ENCODE results near the gene RANBP17.
A peak's percentile ranks its signal among the peaks of the same experiment; 100 is the strongest.

RANBP17 gene

DNA sequence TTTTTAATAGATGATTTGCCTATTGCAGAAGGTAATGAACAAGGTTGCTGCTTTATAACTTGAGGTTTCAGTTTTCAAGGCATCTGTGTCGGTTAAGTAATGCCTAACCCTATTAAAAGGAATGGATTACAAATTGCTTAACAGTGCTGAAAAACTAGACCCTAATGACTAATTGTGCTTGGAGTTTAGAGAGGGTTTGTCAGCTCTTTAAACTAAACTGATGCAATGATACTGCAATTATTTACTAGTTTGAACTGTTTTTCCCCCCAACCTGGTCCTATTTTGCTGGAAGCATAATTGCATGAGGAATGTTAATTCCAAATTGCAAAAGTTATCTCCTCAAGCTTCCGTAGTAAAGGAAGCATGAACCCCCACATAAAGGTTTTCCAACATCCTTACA lies 407.9 kb downstream of the RANBP17 start:
- DNase-seq (ENCODE audit: low read depth) = no peak
- TF ChIP-seq, protein P1, sequence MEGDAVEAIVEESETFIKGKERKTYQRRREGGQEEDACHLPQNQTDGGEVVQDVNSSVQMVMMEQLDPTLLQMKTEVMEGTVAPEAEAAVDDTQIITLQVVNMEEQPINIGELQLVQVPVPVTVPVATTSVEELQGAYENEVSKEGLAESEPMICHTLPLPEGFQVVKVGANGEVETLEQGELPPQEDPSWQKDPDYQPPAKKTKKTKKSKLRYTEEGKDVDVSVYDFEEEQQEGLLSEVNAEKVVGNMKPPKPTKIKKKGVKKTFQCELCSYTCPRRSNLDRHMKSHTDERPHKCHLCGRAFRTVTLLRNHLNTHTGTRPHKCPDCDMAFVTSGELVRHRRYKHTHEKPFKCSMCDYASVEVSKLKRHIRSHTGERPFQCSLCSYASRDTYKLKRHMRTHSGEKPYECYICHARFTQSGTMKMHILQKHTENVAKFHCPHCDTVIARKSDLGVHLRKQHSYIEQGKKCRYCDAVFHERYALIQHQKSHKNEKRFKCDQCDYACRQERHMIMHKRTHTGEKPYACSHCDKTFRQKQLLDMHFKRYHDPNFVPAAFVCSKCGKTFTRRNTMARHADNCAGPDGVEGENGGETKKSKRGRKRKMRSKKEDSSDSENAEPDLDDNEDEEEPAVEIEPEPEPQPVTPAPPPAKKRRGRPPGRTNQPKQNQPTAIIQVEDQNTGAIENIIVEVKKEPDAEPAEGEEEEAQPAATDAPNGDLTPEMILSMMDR (IDR thresholded peaks at IDR 0.05; ENCODE audit: low read depth, low read length, missing control alignments) = no peak
- H3K4me3 ChIP-seq (ENCODE audit: low read depth, low read length) = no peak overlapping the region
- in situ Hi-C loops (cut with HindIII; ENCODE audit: low sequenced_read_pairs) = loop anchor here (5.0 kb wide), 1 partner anchor 68 kb away; no protein-coding TSS in a partner anchor

DNA sequence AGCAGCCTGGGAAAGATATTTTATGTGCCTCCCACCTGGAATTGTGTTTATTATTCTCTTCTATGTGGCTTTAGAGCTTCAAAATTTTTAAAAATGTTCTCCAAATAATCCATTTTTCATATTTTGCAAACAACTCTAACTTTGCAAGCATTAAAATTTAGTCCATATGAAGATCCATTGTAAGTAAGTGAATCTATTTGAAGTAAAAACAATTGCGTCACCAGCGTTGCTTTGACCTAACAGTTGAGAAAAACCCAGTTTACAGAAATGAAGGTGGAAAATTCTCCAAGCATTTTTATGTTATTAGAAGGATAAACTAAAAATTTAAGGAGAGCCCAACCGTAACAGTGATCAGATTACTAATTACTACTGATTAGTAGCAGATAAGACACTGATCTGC lies 408.3 kb downstream of the RANBP17 start:
- TF ChIP-seq, protein P1 (IDR thresholded peaks at IDR 0.05; ENCODE audit: low read depth, low read length, missing control alignments) = no peak
- DNase-seq (ENCODE audit: low read depth) = no peak
- in situ Hi-C loops (cut with HindIII; ENCODE audit: low sequenced_read_pairs) = loop anchor here (5.0 kb wide), 1 partner anchor 67 kb away; no protein-coding TSS in a partner anchor
- no peak overlapping the region for H3K4me3 ChIP-seq (ENCODE audit: low read depth, low read length)

DNA sequence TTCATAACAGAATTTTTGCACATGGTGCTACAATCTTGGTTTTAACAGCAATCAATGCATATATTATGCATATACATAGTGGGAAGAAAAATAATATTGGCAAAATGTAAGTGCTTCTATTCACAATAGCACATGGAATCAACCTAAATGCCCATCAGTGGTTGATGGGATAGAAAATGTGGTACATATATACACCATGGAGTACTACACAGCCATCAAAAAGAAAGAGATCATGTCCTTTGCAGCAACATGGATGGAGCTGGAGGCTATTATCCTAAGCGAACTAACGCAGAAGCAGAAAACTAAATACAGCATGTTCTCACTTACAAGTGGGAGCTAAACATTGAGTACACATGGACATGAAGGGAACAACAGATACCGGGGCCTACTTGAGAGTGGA lies 410.0 kb downstream of the RANBP17 start:
- no peak for DNase-seq (ENCODE audit: low read depth)
- no peak overlapping the region for H3K4me3 ChIP-seq (ENCODE audit: low read depth, low read length)
- in situ Hi-C loops (cut with HindIII; ENCODE audit: low sequenced_read_pairs) = loop anchor here (5.0 kb wide), 1 partner anchor 66 kb away; no protein-coding TSS in a partner anchor
- TF ChIP-seq, protein P1 (IDR thresholded peaks at IDR 0.05; ENCODE audit: low read depth, low read length, missing control alignments) = no peak

DNA sequence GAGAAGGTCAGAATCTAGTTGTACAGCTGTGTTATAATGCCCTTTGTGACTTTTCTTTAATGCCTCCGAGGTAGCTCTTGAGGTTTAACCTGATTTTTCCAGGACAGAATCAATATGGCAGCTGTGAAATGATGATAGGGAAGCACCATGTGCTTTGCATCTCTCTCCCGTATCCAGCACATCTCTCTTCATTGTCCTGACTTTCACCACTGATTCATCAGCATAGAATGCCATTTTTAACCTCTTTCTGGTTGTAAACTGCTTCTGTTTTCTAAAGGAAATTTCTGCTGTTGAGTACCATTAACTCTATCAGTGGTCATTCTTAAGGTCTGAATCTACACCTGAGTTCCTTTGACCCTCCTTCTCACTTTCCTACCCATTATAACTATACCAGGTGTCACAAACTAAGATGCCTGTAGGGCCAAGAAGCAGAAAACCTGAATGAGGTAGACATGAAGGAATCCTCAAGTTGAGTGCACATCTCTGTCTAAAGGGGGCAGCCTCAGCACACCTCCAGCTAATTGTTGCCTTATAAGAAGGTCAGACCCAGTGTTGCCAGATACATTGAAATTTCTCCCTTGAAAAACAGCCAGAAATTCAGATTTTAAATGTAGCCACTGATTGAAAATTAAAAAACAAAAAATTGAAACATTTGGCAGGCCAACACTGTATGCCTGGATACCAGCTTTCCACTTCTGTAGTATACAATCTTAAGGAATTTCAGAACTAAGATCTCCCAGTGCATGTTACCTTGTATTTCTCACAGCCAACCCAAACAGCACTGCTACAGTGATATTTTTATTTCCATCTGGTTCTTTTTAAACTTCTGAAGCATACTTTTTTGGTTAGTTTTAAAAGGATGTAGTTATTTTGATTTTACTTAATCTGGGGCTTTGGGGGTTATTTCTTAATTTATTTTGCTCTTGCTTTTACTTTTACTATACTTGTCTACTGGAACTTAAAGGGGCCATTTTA lies 411.5 kb downstream of the RANBP17 start:
- H3K4me3 ChIP-seq (ENCODE audit: low read depth, low read length) = no peak overlapping the region
- in situ Hi-C loops (cut with HindIII; ENCODE audit: low sequenced_read_pairs) = loop anchor here (5.0 kb wide), 1 partner anchor 64 kb away; no protein-coding TSS in a partner anchor
- no peak for DNase-seq (ENCODE audit: low read depth)
- TF ChIP-seq, protein P1 (IDR thresholded peaks at IDR 0.05; ENCODE audit: low read depth, low read length, missing control alignments) = peak; percentile 31

DNA sequence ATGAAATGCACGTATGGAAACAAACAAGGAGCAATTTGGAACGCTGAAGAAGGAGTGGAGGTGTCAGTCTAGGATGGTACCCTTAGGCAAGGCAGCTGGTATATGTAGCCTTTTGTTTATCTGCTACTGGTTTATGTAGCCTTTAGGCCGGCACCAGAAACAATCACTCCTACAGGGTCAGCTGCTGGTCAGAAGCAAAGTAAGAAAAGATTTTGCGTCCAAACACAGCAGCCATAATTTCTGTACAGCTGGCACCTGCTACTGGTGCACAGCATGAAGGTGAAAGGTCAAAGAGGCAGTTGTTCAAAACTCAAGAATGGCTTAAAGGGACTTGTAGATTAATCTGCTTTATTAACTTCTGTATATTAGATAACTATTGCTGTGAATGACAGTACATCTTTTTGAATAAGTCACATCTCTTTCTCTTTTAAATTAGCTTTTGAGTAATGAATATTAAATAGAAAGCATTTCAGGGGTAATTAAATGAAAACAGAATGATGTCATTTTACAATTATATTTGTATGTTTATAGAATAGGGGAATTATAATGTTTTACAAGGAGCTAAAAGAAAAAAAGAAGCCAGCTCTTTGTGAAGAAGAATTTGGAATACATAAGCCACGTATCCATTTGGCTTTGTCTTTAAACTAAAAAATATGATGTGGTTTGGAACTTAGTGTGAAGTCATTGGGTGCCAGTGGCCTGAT lies 414.2 kb downstream of the RANBP17 start:
- in situ Hi-C loops (cut with HindIII; ENCODE audit: low sequenced_read_pairs) = no loop called here
- TF ChIP-seq, protein P1 (IDR thresholded peaks at IDR 0.05; ENCODE audit: low read depth, low read length, missing control alignments) = no peak
- no peak overlapping the region for H3K4me3 ChIP-seq (ENCODE audit: low read depth, low read length)
- no peak for DNase-seq (ENCODE audit: low read depth)

DNA sequence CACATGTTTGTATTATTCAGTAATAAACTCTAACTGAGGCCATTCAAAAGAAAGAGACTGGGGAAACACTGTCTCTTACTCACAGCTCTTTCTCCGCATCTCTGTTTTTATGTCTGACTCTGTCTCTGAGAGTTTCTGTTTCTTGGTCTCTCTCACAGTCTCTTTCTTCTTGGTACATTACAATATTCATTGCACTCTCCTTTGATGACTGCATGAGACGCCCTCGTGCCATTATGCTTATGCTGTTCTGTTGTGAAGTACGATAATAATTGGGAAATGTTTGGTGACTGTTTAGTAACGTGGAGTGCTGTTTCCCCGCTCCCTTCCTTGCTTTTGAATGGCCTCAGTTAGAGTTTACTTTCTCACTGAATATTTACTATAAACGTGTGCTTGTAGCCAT lies 421.9 kb downstream of the RANBP17 start:
- TF ChIP-seq, protein P1 (IDR thresholded peaks at IDR 0.05; ENCODE audit: low read depth, low read length, missing control alignments) = no peak
- in situ Hi-C loops (cut with HindIII; ENCODE audit: low sequenced_read_pairs) = no loop called here
- DNase-seq (ENCODE audit: low read depth) = no peak
- H3K4me3 ChIP-seq (ENCODE audit: low read depth, low read length) = no peak overlapping the region

Measured in astrocyte of the cerebellum (primary cell).